Body of pancreas (tissue), 4 donors: ENCODE measurements around the gene NDEL1. TPM values are rescaled to one million over a fixed set of nuclear protein-coding genes. Genes with fewer than 3 reads are reported as not detected.

Experiments
- ATAC-seq: fragments of 150-250 bp; one replicate; pipeline ENCODE4 v1.9.1; 2016
- DNase-seq, 4 donors: peaks; one replicate each; pipeline ENCODE4 v3.0.0-alpha.2; 2019
- H3K27ac ChIP-seq, 4 donors: fragments of 200-600 bp; sonication (generic); 1 replicate in 3 of 4; 2 replicates in 1 of 4; pipeline versions ENCODE4 v1.5.1 to v1.6.1; 2016 to 2019; ENCODE audit warnings: mild to moderate bottlenecking in 1 of 4, mixed read lengths in 1 of 4, moderate library complexity in 1 of 4
- H3K27me3 ChIP-seq, 2 donors: fragments of 200-600 bp; sonication (generic); one replicate each; pipeline ENCODE4 v1.6.0; 2016; ENCODE audit warnings: mild to moderate bottlenecking in 1 of 2
- H3K36me3 ChIP-seq, 2 donors: fragments of 200-600 bp; sonication (generic); replicated peaks in 1 of 2; 2 replicates each; pipeline ENCODE4 v1.5.1; 2016; ENCODE audit warnings: low read depth in 2 of 2; ENCODE audit not compliant: insufficient read depth in 1 of 2
- H3K4me1 ChIP-seq: fragments of 200-600 bp; sonication (generic); one replicate; pipeline ENCODE4 v1.6.0; 2016
- H3K4me3 ChIP-seq, 2 donors: fragments of 200-600 bp; sonication (generic); 1 replicate in 1 of 2; 2 replicates in 1 of 2; pipeline ENCODE4 v1.5.1; 2016 to 2019
- H3K9me3 ChIP-seq, 3 donors: fragments of 200-600 bp; sonication (generic); 1 replicate in 2 of 3; 2 replicates in 1 of 3; pipeline ENCODE4 v1.5.1; 2016
- POLR2A ChIP-seq, 3 donors: fragments of 450-650 bp; IDR thresholded peaks; one replicate each; pipeline ENCODE4 v1.6.1; 2016; ENCODE audit warnings: antibody characterized with exemption in 3 of 3, mild to moderate bottlenecking in 2 of 3
- WGBS, 2 donors: methylation state at CpG; one replicate each; pipeline ENCODE4 v1.1.5; 2017; 5-methylcytosine and 5-hydroxymethylcytosine counted together
- intact Hi-C: fragments of 100-400 bp; cut with DNase I; formaldehyde crosslinking; loops from one replicate; pipeline ENCODE4 v1.15.1; 2023
- total RNA-seq, 2 donors: library from RNA; depleted of rRNA; stranded (reverse); fragments of >200 nt; gene quantifications; one replicate each; pipeline ENCODE4 v1.1.0, GENCODE V29; 2016
- TF ChIP-seq, protein P1 (sequence below), 7 experiments: fragments of 450-650 bp in 4 of 7; fragments of 200-600 bp in 3 of 7; sonication (generic) in 3 of 7; IDR thresholded peaks; one replicate each; pipeline ENCODE4 v1.5.1; 2016 to 2019; ENCODE audit warnings: antibody characterized with exemption in 7 of 7

Gene NDEL1
- total RNA-seq, 2 donors from 2014 or later, result 26.2 to 39.6 TPM

DNA sequence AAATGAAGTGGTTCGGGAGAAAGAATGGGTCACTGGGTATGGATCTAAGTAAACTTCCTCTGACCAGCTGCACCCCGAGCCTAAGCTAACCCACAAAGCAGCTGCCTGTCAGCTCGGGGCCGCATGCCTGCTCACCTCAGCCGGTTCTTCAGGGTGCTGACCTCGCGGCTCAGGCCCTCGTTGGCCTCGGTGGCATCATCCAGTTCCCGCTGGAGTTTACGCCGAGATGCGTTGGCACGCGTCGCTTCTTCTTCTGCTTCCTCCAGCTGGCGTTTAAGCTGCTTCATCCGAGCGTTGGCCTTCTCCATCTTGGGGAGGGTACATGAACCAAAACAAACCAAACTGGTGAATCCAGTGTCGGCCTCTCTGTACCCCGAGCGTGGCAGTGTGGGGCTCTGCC lies 41.1 kb downstream of the NDEL1 start:
- Histone ChIP-seq H3K4me1 (no peaks in the 10 kb centered on the region), H3K36me3 (peaks cover 9 to 25% of the 10 kb centered on the region in 2 donors), H3K27me3 (no peaks in the 10 kb centered on the region), H3K9me3 (no peaks in the 10 kb centered on the region), H3K27ac (no peak overlapping the region), H3K4me3 (no peak overlapping the region)
- DNase-seq, result no peak
- 95% methylated on average over 20 to 22 of the region's 22 CpGs for WGBS, 2 donors
- intact Hi-C loops, result no loop called here
- no peak for ATAC-seq
- TF ChIP-seq, protein P1, sequence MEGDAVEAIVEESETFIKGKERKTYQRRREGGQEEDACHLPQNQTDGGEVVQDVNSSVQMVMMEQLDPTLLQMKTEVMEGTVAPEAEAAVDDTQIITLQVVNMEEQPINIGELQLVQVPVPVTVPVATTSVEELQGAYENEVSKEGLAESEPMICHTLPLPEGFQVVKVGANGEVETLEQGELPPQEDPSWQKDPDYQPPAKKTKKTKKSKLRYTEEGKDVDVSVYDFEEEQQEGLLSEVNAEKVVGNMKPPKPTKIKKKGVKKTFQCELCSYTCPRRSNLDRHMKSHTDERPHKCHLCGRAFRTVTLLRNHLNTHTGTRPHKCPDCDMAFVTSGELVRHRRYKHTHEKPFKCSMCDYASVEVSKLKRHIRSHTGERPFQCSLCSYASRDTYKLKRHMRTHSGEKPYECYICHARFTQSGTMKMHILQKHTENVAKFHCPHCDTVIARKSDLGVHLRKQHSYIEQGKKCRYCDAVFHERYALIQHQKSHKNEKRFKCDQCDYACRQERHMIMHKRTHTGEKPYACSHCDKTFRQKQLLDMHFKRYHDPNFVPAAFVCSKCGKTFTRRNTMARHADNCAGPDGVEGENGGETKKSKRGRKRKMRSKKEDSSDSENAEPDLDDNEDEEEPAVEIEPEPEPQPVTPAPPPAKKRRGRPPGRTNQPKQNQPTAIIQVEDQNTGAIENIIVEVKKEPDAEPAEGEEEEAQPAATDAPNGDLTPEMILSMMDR (IDR thresholded peaks at IDR 0.05), result no peak

DNA sequence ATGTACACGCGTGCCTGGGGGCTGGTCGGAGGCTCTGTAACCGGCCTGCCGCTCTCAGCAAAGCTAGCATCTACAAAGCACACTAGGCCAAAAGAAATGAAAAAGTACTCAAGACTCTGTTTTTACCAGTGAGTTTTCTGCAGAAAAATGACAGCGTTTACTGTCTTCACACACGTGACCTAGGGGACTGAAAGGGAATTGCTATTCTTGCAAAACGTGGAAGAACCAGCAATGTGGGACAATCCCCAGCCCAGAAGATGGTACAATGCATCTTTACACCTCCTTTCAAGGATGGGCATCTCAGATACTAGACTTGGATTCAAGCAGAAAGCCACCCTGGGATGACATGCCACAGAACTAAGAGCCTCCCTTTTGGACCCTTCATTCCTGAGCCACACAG lies 41.5 kb downstream of the NDEL1 start:
- no peaks in the 10 kb centered on the region for H3K9me3 ChIP-seq
- WGBS, 2 donors, result 93% methylated on average over 8 of the region's 8 CpGs
- no peak for DNase-seq
- intact Hi-C loops, result no loop called here
- H3K4me3 ChIP-seq, result no peak overlapping the region
- no peak for ATAC-seq
- no peak for TF ChIP-seq POLR2A (IDR thresholded peaks at IDR 0.05)
- TF ChIP-seq, protein P1 (IDR thresholded peaks at IDR 0.05), result no peak
- H3K27me3 ChIP-seq, result no peaks in the 10 kb centered on the region
- peaks cover 9 to 23% of the 10 kb centered on the region in 2 donors for H3K36me3 ChIP-seq
- H3K27ac ChIP-seq, result no peak overlapping the region
- H3K4me1 ChIP-seq, result no peaks in the 10 kb centered on the region

DNA sequence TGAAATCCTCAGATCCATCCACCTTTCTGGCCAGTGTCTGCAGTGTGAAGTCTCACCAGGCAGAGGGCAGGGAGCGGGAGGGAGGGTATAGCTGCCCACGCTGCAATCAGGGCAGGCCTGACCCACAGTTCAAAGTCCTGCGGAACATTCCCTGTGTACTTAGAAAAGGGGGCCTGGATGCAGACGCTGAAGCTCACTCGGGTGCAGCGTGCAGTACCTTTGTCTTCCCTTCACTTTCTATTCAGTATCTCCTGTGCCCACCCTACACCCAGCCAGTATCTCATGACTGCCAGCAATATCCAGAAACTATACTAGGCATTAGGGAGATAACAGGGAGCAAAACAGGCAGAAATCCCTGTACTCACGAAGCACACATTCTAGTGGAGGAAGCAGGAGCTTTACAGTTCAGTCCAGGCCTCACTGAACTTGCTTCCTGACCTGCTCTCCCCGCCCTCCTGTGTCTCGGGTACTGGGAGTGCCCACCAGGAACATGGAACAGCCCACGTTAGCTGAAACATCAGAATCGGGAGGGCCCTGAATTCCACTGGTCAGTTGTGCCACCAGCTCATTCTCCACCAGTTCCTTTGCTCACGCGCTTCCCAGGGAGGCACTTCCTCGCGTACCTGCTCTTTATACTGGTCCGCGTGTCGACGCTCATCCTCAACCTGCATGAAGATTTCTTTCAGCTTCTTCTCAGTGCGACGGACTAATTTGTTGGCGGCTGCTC lies 42.2 kb downstream of the NDEL1 start:
- intact Hi-C loops, result no loop called here
- H3K4me3 ChIP-seq, result no peak overlapping the region
- no peaks in the 10 kb centered on the region for H3K27me3 ChIP-seq
- TF ChIP-seq, protein P1 (IDR thresholded peaks at IDR 0.05), result no peak
- TF ChIP-seq POLR2A (IDR thresholded peaks at IDR 0.05), result no peak
- H3K4me1 ChIP-seq, result no peaks in the 10 kb centered on the region
- 94 to 96% methylated on average over 22 of the region's 22 CpGs for WGBS, 2 donors
- peaks cover 9 to 22% of the 10 kb centered on the region in 2 donors for H3K36me3 ChIP-seq
- ATAC-seq, result no peak
- no peak overlapping the region for H3K27ac ChIP-seq
- H3K9me3 ChIP-seq, result no peaks in the 10 kb centered on the region
- DNase-seq, result no peak

DNA sequence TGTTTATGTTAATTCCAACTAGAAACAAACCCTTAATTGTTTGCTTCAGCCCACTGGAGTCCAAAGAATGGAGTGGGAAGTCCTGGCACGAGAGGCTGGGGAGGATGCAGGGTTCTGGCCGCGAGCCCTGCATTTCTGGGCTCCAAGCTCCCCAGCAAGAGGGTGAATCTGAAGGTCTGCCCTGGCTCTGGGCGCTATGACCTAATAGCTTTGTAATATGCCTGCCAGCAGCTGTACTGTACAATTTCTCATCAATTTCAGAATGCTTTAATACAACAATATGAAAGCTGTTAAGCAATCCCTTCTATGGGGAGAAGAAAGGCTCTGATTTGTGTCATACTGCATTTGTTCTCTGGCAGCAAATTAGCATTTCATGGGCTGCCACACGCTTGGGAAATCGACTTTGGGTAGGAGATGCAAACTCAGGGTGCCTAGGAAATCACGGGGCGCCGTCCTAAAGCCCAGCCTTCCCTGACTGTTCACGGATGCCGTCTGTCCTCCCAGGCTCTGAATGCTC lies 43.8 kb downstream of the NDEL1 start:
- TF ChIP-seq POLR2A (IDR thresholded peaks at IDR 0.05), result no peak
- TF ChIP-seq, protein P1 (IDR thresholded peaks at IDR 0.05), result no peak
- DNase-seq (peak in 1 of 4 donors; percentile 22), ATAC-seq (peak; percentile 59)
- H3K4me3 ChIP-seq, result no peak overlapping the region
- H3K27me3 ChIP-seq, result no peaks in the 10 kb centered on the region
- H3K36me3 ChIP-seq, result peaks cover 9 to 20% of the 10 kb centered on the region in 2 donors
- WGBS, 2 donors, result 82% methylated on average over 11 of the region's 11 CpGs
- H3K9me3 ChIP-seq, result no peaks in the 10 kb centered on the region
- intact Hi-C loops, result no loop called here
- H3K27ac ChIP-seq, result no peak overlapping the region
- H3K4me1 ChIP-seq, result no peaks in the 10 kb centered on the region
